Measurements from ENCODE around the gene XIRP2. TPM values are rescaled to one million over a fixed set of nuclear protein-coding genes. Genes with fewer than 3 reads are reported as not detected.

XIRP2 gene
- total RNA-seq, 1 experiment from 2014 or later: not detected

DNA sequence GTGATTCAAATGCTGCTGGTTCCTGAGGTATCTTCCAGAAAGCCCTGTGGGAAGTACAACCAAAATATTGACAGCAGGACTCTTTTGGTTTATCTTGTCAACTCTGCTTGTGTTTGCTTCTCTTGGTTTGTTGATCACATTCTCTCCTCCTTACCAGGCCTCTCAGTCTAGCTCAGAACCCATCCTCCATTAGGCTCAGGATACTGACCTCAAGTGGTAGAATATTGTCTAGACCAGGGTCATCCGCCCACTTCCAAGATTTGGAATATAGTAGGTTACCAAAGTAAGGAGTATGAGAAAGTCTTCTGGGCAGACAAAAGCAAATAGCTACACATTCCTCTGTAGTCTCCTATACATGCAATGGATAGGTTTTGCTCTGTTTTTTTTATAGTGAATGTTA is 56.6 kb downstream of the XIRP2 start:
- Histone ChIP-seq H4K20me1 (ENCODE audit: insufficient read depth) (no peaks in the 10 kb centered on the region), H3K4me2 (ENCODE audit: low read length) (no peak overlapping the region), H2AFZ (ENCODE audit: low read depth, low read length, poor library complexity, severe bottlenecking) (no peak overlapping the region), H3K9me3 (ENCODE audit: control insufficient read depth in 1 of 2, insufficient read depth in 1 of 2, low read depth in 1 of 2, low read length in 2 of 2) (peaks cover 0 to 4% of the 10 kb centered on the region in 2 experiments; a peak in 1 of 4 replicates), H3K27me3 (ENCODE audit: insufficient read depth, low read length) (no peaks in the 10 kb centered on the region), H3K4me3 (replicated peaks in 1 of 2; ENCODE audit: low read depth in 1 of 2, low read length in 2 of 2) (no peak overlapping the region), H3K79me2 (ENCODE audit: insufficient read depth, low read length) (no peaks in the 10 kb centered on the region), H3K9me2 (ENCODE audit: insufficient read depth) (no peaks in the 10 kb centered on the region), H3K36me3 (ENCODE audit: control insufficient read depth in 1 of 2, insufficient read depth in 2 of 2, low read length in 2 of 2) (no peaks in the 10 kb centered on the region), H3K27ac (ENCODE audit: low read depth, low read length) (no peak overlapping the region), H3K9ac (ENCODE audit: low read length) (no peak overlapping the region), H3K4me1 (ENCODE audit: control insufficient read depth in 1 of 2, insufficient read depth in 2 of 2, low read length in 2 of 2) (no peaks in the 10 kb centered on the region)
- DNase-seq (ENCODE audit: low read depth, low spot score) (no peak), ATAC-seq (no peak)
- ChIA-PET CTCF (no interaction called here), RAD21 (ENCODE audit: low non-redundant PET in 1 of 2, low total read pairs in 2 of 2, uncharacterized antibody in 2 of 2, unreplicated experiment in 2 of 2) (no interaction called here), POLR2A (no interaction called here)
- TF ChIP-seq ZNF274 (IDR thresholded peaks at IDR 0.05; ENCODE audit: low read depth, low read length): no peak
- TF ChIP-seq SIN3A (IDR thresholded peaks at IDR 0.05; ENCODE audit: low read depth): no peak
- TF ChIP-seq TCF7L2 (IDR thresholded peaks at IDR 0.05; ENCODE audit: borderline replicate concordance, extremely low read depth, insufficient read depth, insufficient read length): no peak
- BruUV-seq (replicated peaks): no TSS peak
- intact Hi-C loops (cut with micrococcal nuclease): no loop called here

GRCh38 chr2:166957686-166958085 is 69.4 kb downstream of the XIRP2 start:
- Histone ChIP-seq H3K9me3 (ENCODE audit: control insufficient read depth in 1 of 2, insufficient read depth in 1 of 2, low read depth in 1 of 2, low read length in 2 of 2) (peaks cover 0 to 12% of the 10 kb centered on the region in 2 experiments; a peak in 2 of 4 replicates), H3K79me2 (ENCODE audit: insufficient read depth, low read length) (no peaks in the 10 kb centered on the region), H3K9ac (ENCODE audit: low read length) (no peak overlapping the region), H3K27ac (ENCODE audit: low read depth, low read length) (no peak overlapping the region), H4K20me1 (ENCODE audit: insufficient read depth) (no peaks in the 10 kb centered on the region), H3K9me2 (ENCODE audit: insufficient read depth) (no peaks in the 10 kb centered on the region), H3K4me1 (ENCODE audit: control insufficient read depth in 1 of 2, insufficient read depth in 2 of 2, low read length in 2 of 2) (no peaks in the 10 kb centered on the region), H2AFZ (ENCODE audit: low read depth, low read length, poor library complexity, severe bottlenecking) (no peak overlapping the region), H3K27me3 (ENCODE audit: insufficient read depth, low read length) (no peaks in the 10 kb centered on the region), H3K36me3 (ENCODE audit: control insufficient read depth in 1 of 2, insufficient read depth in 2 of 2, low read length in 2 of 2) (no peaks in the 10 kb centered on the region), H3K4me3 (replicated peaks in 1 of 2; ENCODE audit: low read depth in 1 of 2, low read length in 2 of 2) (no peak overlapping the region), H3K4me2 (ENCODE audit: low read length) (no peak overlapping the region)
- DNase-seq (ENCODE audit: low read depth, low spot score) (no peak), ATAC-seq (no peak)
- ChIA-PET RAD21 (ENCODE audit: low non-redundant PET in 1 of 2, low total read pairs in 2 of 2, uncharacterized antibody in 2 of 2, unreplicated experiment in 2 of 2) (no interaction called here), POLR2A (interaction anchor here (0.7 to 1.1 kb wide), 2 partner anchors 9 to 15 kb away, joined by 3 read pairs; no protein-coding TSS in a partner anchor), CTCF (no interaction called here)
- TF ChIP-seq SIN3A (IDR thresholded peaks at IDR 0.05; ENCODE audit: low read depth) (no peak), ELF1 (IDR thresholded peaks at IDR 0.05; ENCODE audit: borderline replicate concordance, low read depth) (no peak), CTCF (IDR thresholded peaks at IDR 0.05 in 2 of 3, conservative IDR thresholded peaks at IDR 0.05 in 1 of 3; ENCODE audit: borderline replicate concordance in 1 of 3, insufficient read depth in 1 of 3, low read depth in 2 of 3, low read length in 2 of 3) (no peak), ZNF274 (IDR thresholded peaks at IDR 0.05; ENCODE audit: low read depth, low read length) (no peak), TCF7L2 (IDR thresholded peaks at IDR 0.05; ENCODE audit: borderline replicate concordance, extremely low read depth, insufficient read depth, insufficient read length) (no peak)
- intact Hi-C loops (cut with micrococcal nuclease): no loop called here
- no TSS peak for BruUV-seq (replicated peaks)
